Heart right ventricle (tissue), 16 donors: Measurements from ENCODE around the gene RALGAPA1. TPM values are rescaled to one million over a fixed set of nuclear protein-coding genes. Genes with fewer than 3 reads are reported as not detected.

Source experiments
- ATAC-seq, 8 donors: fragments of 200-7000 bp; cut with Tn5 transposase; one replicate each; pipeline ENCODE4 v1.9.1; 2020; ENCODE audit warnings: mild to moderate bottlenecking in 8 of 8, moderate library complexity in 8 of 8, moderate number of reproducible peaks in 1 of 8
- DNase-seq, 2 donors: peaks; one replicate each; pipeline ENCODE4 v3.0.0-alpha.2; 2020
- H3K27ac ChIP-seq, 10 donors: fragments of 200-600 bp; sonication (generic) in 2 of 10; one replicate each; pipeline versions ENCODE4 v1.5.0 to v1.8.0; 2020 to 2022; ENCODE audit warnings: mild to moderate bottlenecking in 3 of 10
- H3K27me3 ChIP-seq, 7 donors: fragments of 200-600 bp; one replicate each; pipeline ENCODE4 v1.8.0; 2021 to 2022; ENCODE audit warnings: mild to moderate bottlenecking in 2 of 7
- H3K36me3 ChIP-seq, 9 donors: fragments of 200-600 bp; sonication (generic) in 1 of 9; one replicate each; pipeline versions ENCODE4 v1.5.0 to v1.8.0; 2020 to 2022; ENCODE audit warnings: mild to moderate bottlenecking in 2 of 9
- H3K4me1 ChIP-seq, 9 donors: fragments of 200-600 bp; sonication (generic) in 1 of 9; one replicate each; pipeline versions ENCODE4 v1.5.0 to v1.8.0; 2020 to 2022; ENCODE audit warnings: mild to moderate bottlenecking in 4 of 9
- H3K4me3 ChIP-seq, 10 donors: fragments of 200-600 bp; sonication (generic) in 2 of 10; one replicate each; pipeline versions ENCODE4 v1.5.0 to v1.8.0; 2020 to 2022; ENCODE audit warnings: mild to moderate bottlenecking in 7 of 10, moderate library complexity in 2 of 10
- H3K9me3 ChIP-seq, 11 donors: fragments of 200-600 bp in 10 of 11; sonication (generic) in 2 of 11; one replicate each; pipeline versions ENCODE4 v1.5.0 to v1.8.0; 2013 to 2022; ENCODE audit warnings: mild to moderate bottlenecking in 2 of 11, control low read depth in 1 of 11, moderate library complexity in 1 of 11
- CTCF ChIP-seq, 9 donors: fragments of 200-600 bp; sonication (generic) in 2 of 9; IDR thresholded peaks; one replicate each; pipeline versions ENCODE4 v1.5.0 to v1.8.0; 2021 to 2022; ENCODE audit warnings: antibody characterized with exemption in 9 of 9, mild to moderate bottlenecking in 5 of 9, moderate library complexity in 1 of 9
- WGBS, 2 donors: extraction: QIAGEN DNeasy Blood & Tissue Kit; methylation state at CpG; one replicate each; pipeline ENCODE4 v1.1.7; 2013; ENCODE audit warnings: inconsistent platforms in 1 of 2; 5-methylcytosine and 5-hydroxymethylcytosine counted together
- intact Hi-C, 10 donors: fragments of 100-400 bp; cut with DNase I; formaldehyde crosslinking; loops; one replicate each; pipeline versions ENCODE4 v1.11.1 to v1.14.2; 2022
- polyA plus RNA-seq, 2 donors: library from polyadenylated mRNA; stranded (reverse); fragments of 200-250 nt; gene quantifications; one replicate each; pipeline ENCODE4 v1.2.3, GENCODE V29; 2013
- total RNA-seq, 10 donors: library from RNA; stranded (reverse); fragmentation: NEBNext Ultra II Directional in 3 of 10; extraction: Animal tissue kit (Norgen Biotek cat#: 25700) in 3 of 10; gene quantifications; one replicate each; pipeline versions ENCODE4 v1.2.1 to v1.2.4, GENCODE V29; 2021 to 2023
- donor health status: Arrhythmogenic right ventricular cardiomyopathy.
- donor health status: ischemic (EF 13 %, LVEDD 7.1; RV severe dilation, severe dysfunction).
- donor health status: healthy with polysubstance abuse.
- donor health status: DM: no; HTN: yes; CAD: no.
- donor health status: DM: no; HTN: no; CAD: no.
- donor health status: ischemic (EF 25% LVEDD 6.9; RV normal size, moderate dysfunction).
- donor health status: ischemic (EF 25% LVEDD 5.7; RV mildly dilated, moderate dysfunction).
- donor health status: healthy.
- donor health status: DM: yes; HTN: yes; CAD: no.
- donor health status: Ischemic cardiomyopathy.
- donor health status: ischemic (EF 35%, LVEDD 5.7; RV mildly dilated, moderate dysfunction).
- donor health status: nonischemic (EF 11% LVEDD 7.7; RV severe dilation, severe dysfunction).
- donor health status: DM: yes; HTN: yes; CAD: no.
- donor health status: PGD.
- donor health status: ischemic (EF 29% LVEDD 5.4; RV normal size, mild dysfunction).
- donor health status: nonischemic (EF 23%, LVEDD 6.1; RV moderate dilation, normal function).

The RALGAPA1 gene
- total and polyA plus RNA-seq, 12 donors: 7.9 to 43.6 (median 35.3) TPM

GRCh38 chr14:35696575-35696974, 112.5 kb downstream of the RALGAPA1 start:
- H3K4me3 ChIP-seq: no peak overlapping the region
- WGBS, 2 donors: 61 to 72% methylated on average over 3 of the region's 3 CpGs
- ATAC-seq (no peak), DNase-seq (no peak)
- H3K36me3 ChIP-seq: no peaks in the 10 kb centered on the region
- no peaks in the 10 kb centered on the region for H3K4me1 ChIP-seq
- no peak overlapping the region for H3K27ac ChIP-seq
- intact Hi-C loops: loop anchor here in 1 of 10 donors (10.0 kb wide), 1 partner anchor 252 kb away; no protein-coding TSS in a partner anchor
- H3K9me3 ChIP-seq: no peaks in the 10 kb centered on the region
- H3K27me3 ChIP-seq: no peaks in the 10 kb centered on the region
- no peak for TF ChIP-seq CTCF (IDR thresholded peaks at IDR 0.05)

- intact Hi-C loops: loop anchor here in 1 of 10 donors (10.0 kb wide), 1 partner anchor 251 kb away; no protein-coding TSS in a partner anchor
- no peak overlapping the region for H3K27ac ChIP-seq
- H3K27me3 ChIP-seq: no peaks in the 10 kb centered on the region
- WGBS, 2 donors: 98 to 100% methylated on average over 3 of the region's 3 CpGs
- ATAC-seq: no peak
- H3K4me3 ChIP-seq: no peak overlapping the region
- no peak for DNase-seq
- TF ChIP-seq CTCF (IDR thresholded peaks at IDR 0.05): no peak
- H3K4me1 ChIP-seq: no peaks in the 10 kb centered on the region
- no peaks in the 10 kb centered on the region for H3K36me3 ChIP-seq
- H3K9me3 ChIP-seq: no peaks in the 10 kb centered on the region
Measured at GRCh38 chr14:35696119-35696518, 113.0 kb downstream of the RALGAPA1 start.

GRCh38 chr14:35695647-35696046, 113.4 kb downstream of the RALGAPA1 start:
- Histone ChIP-seq H3K36me3 (no peaks in the 10 kb centered on the region), H3K4me1 (no peaks in the 10 kb centered on the region), H3K4me3 (no peak overlapping the region), H3K27ac (no peak overlapping the region), H3K9me3 (no peaks in the 10 kb centered on the region), H3K27me3 (no peaks in the 10 kb centered on the region)
- 46 to 76% methylated on average over 1 of the region's 1 CpG for WGBS, 2 donors
- no peak for DNase-seq
- ATAC-seq: no peak
- no peak for TF ChIP-seq CTCF (IDR thresholded peaks at IDR 0.05)
- intact Hi-C loops: loop anchor here in 1 of 10 donors (10.0 kb wide), 1 partner anchor 251 kb away; no protein-coding TSS in a partner anchor

- ATAC-seq (no peak), DNase-seq (no peak)
- intact Hi-C loops: loop anchor here in 1 of 10 donors (10.0 kb wide), 1 partner anchor 250 kb away; no protein-coding TSS in a partner anchor
- peaks cover 0 to 3% (median 0%) of the 10 kb centered on the region in 9 donors for H3K36me3 ChIP-seq
- 93 to 94% methylated on average over 1 of the region's 1 CpG for WGBS, 2 donors
- H3K27me3 ChIP-seq: no peaks in the 10 kb centered on the region
- H3K27ac ChIP-seq: no peak overlapping the region
- no peak for TF ChIP-seq CTCF (IDR thresholded peaks at IDR 0.05)
- H3K9me3 ChIP-seq: no peaks in the 10 kb centered on the region
- H3K4me3 ChIP-seq: no peak overlapping the region
- no peaks in the 10 kb centered on the region for H3K4me1 ChIP-seq
Measured at GRCh38 chr14:35695072-35695471, 114.0 kb downstream of the RALGAPA1 start.
